SK-N-SH treated with all-trans-retinoic acid at 6 μM for 48 hours (cell line): ENCODE measurements around the gene REXO1.
"Not testable (repeated sequence)": the region's sequence is repeated elsewhere in the genome, so short reads cannot be mapped to it uniquely, and the experiment has no call there.

Source experiments
- ATAC-seq: fragments of 200-7000 bp; cut with Tn5 transposase; 3 replicates; pipeline ENCODE4 v1.9.1; 2020; ENCODE audit warnings: mild to moderate bottlenecking, moderate library complexity
- ARNTL ChIP-seq: fragments of 450-650 bp; formaldehyde crosslinking; IDR thresholded peaks from 2 replicates; pipeline ENCODE4 v1.5.0; 2020; ENCODE audit warnings: low read depth, mild to moderate bottlenecking, moderate library complexity, borderline replicate concordance
- BACH2 ChIP-seq: fragments of 250-450 bp; sonication (Bioruptor Pico); IDR thresholded peaks from 2 replicates; pipeline ENCODE4 v1.9.0; 2021; ENCODE audit warnings: mild to moderate bottlenecking, borderline replicate concordance
- CREB5 ChIP-seq: fragments of 250-450 bp; sonication (Bioruptor Pico); IDR thresholded peaks from 2 replicates; pipeline ENCODE4 v1.5.1; 2020; ENCODE audit warnings: low read depth, mild to moderate bottlenecking, moderate library complexity
- CSDC2 ChIP-seq: fragments of 250-450 bp; sonication (Bioruptor Pico); IDR thresholded peaks from 2 replicates; pipeline ENCODE4 v1.5.0; 2020; ENCODE audit warnings: mild to moderate bottlenecking, moderate library complexity
- CSRNP3 ChIP-seq: fragments of 250-450 bp; sonication (Bioruptor Pico); IDR thresholded peaks from 2 replicates; pipeline ENCODE4 v1.5.1; 2021; ENCODE audit warnings: mild to moderate bottlenecking, moderate library complexity
- ESRRG ChIP-seq: fragments of 250-450 bp; sonication (Bioruptor Pico); IDR thresholded peaks from 2 replicates; pipeline ENCODE4 v1.6.1; 2021; ENCODE audit warnings: mild to moderate bottlenecking
- GLIS3 ChIP-seq: fragments of 250-450 bp; sonication (Bioruptor Pico); IDR thresholded peaks from 2 replicates; pipeline ENCODE4 v1.5.0; 2020; ENCODE audit warnings: mild to moderate bottlenecking, moderate library complexity
- ISL1 ChIP-seq: fragments of 250-450 bp; sonication (Bioruptor Pico); IDR thresholded peaks from 2 replicates; pipeline ENCODE4 v2.1.2; 2022; ENCODE audit warnings: mild to moderate bottlenecking, moderate library complexity
- OSR1 ChIP-seq: fragments of 250-450 bp; sonication (Bioruptor Pico); IDR thresholded peaks from 2 replicates; pipeline ENCODE4 v1.8.0; 2022; ENCODE audit warnings: moderate library complexity, mild to moderate bottlenecking, inconsistent platforms
- POU6F1 ChIP-seq: fragments of 250-450 bp; sonication (Bioruptor Pico); IDR thresholded peaks from 2 replicates; pipeline ENCODE4 v1.8.0; 2021; ENCODE audit warnings: low read depth, mild to moderate bottlenecking, moderate library complexity, borderline replicate concordance
- PPARA ChIP-seq: fragments of 250-450 bp; sonication (Bioruptor Pico); IDR thresholded peaks from 2 replicates; pipeline ENCODE4 v1.5.0; 2020; ENCODE audit warnings: mild to moderate bottlenecking, borderline replicate concordance
- SNAI2 ChIP-seq: fragments of 250-450 bp; sonication (Bioruptor Pico); IDR thresholded peaks from 2 replicates; pipeline ENCODE4 v1.5.0; 2020; ENCODE audit warnings: mild to moderate bottlenecking, moderate library complexity
- TCF4 ChIP-seq: fragments of 250-450 bp; sonication (Bioruptor Pico); IDR thresholded peaks from 2 replicates; pipeline ENCODE4 v1.8.0; 2021; ENCODE audit warnings: mild to moderate bottlenecking, moderate library complexity, borderline replicate concordance
- TOX ChIP-seq: fragments of 250-450 bp; sonication (Bioruptor Pico); IDR thresholded peaks from 2 replicates; pipeline ENCODE4 v1.8.0; 2021; ENCODE audit warnings: mild to moderate bottlenecking, moderate library complexity, borderline replicate concordance
- TSHZ2 ChIP-seq: fragments of 250-450 bp; sonication (Bioruptor Pico); IDR thresholded peaks from 2 replicates; pipeline ENCODE4 v1.5.0; 2020; ENCODE audit warnings: mild to moderate bottlenecking, moderate library complexity
- ZC3H10 ChIP-seq: fragments of 250-450 bp; sonication (Bioruptor Pico); IDR thresholded peaks from 2 replicates; pipeline ENCODE4 v1.5.1; 2021; ENCODE audit warnings: mild to moderate bottlenecking, moderate library complexity
- ZFP3 ChIP-seq: fragments of 250-450 bp; sonication (Bioruptor Pico); IDR thresholded peaks from 2 replicates; pipeline ENCODE4 v1.5.0; 2020; ENCODE audit warnings: mild to moderate bottlenecking, moderate library complexity
- ZFP30 ChIP-seq: fragments of 450-650 bp; formaldehyde crosslinking; IDR thresholded peaks from 2 replicates; pipeline ENCODE4 v1.5.0; 2022; ENCODE audit warnings: mild to moderate bottlenecking, moderate library complexity
- ZNF565 ChIP-seq: fragments of 450-650 bp; formaldehyde crosslinking; conservative IDR thresholded peaks from 2 replicates; pipeline ENCODE4 v1.5.0; 2020; ENCODE audit warnings: low read depth, mild to moderate bottlenecking, moderate library complexity
- ZNF70 ChIP-seq: fragments of 450-650 bp; formaldehyde crosslinking; IDR thresholded peaks from 2 replicates; pipeline ENCODE4 v1.5.0; 2020; ENCODE audit warnings: mild to moderate bottlenecking, moderate library complexity
- ZNF8 ChIP-seq: fragments of 450-650 bp; formaldehyde crosslinking; IDR thresholded peaks from 2 replicates; pipeline ENCODE4 v1.5.0; 2020; ENCODE audit warnings: mild to moderate bottlenecking, moderate library complexity

REXO1 gene

GRCh38 chr19:1882786-1883692 lies 34.8 kb upstream of the REXO1 start:
- TF ChIP-seq TOX (CRISPR knock-in tag), result no peak
- no peak for TF ChIP-seq CSDC2 (CRISPR knock-in tag)
- no peak for TF ChIP-seq ESRRG (CRISPR knock-in tag)
- no peak for TF ChIP-seq CSRNP3 (CRISPR knock-in tag)
- TF ChIP-seq OSR1 (CRISPR knock-in tag), result no peak
- no peak for TF ChIP-seq TCF4 (CRISPR knock-in tag)
- no peak for TF ChIP-seq ZFP30 (CRISPR knock-in tag)
- no peak for ATAC-seq

- no peak for ATAC-seq
Observed at GRCh38 chr19:1882089-1882785, 34.0 kb upstream of the REXO1 start.

GRCh38 chr19:1881393-1882088 lies 33.3 kb upstream of the REXO1 start:
- ATAC-seq, result not testable (repeated sequence)

More at GRCh38 chr19:1882089-1882785, 34.0 kb upstream of the REXO1 start:
- no peak for TF ChIP-seq BACH2
- TF ChIP-seq POU6F1, result no peak
- no peak for TF ChIP-seq ARNTL (CRISPR knock-in tag)
- no peak for TF ChIP-seq ZNF565 (CRISPR knock-in tag)
- no peak for TF ChIP-seq TCF4 (CRISPR knock-in tag)
- TF ChIP-seq GLIS3, result no peak
- TF ChIP-seq ISL1, result no peak
- no peak for TF ChIP-seq CSRNP3 (CRISPR knock-in tag)
- no peak for TF ChIP-seq PPARA (CRISPR knock-in tag)
- TF ChIP-seq ZFP3 (CRISPR knock-in tag), result no peak
- TF ChIP-seq ESRRG (CRISPR knock-in tag), result no peak
- TF ChIP-seq OSR1 (CRISPR knock-in tag), result no peak
- TF ChIP-seq CSDC2 (CRISPR knock-in tag), result no peak
- no peak for TF ChIP-seq ZFP30 (CRISPR knock-in tag)
- TF ChIP-seq ZNF70 (CRISPR knock-in tag), result no peak
- TF ChIP-seq ZNF8, result no peak
- no peak for TF ChIP-seq SNAI2 (CRISPR knock-in tag)
- TF ChIP-seq, all 23 proteins: peak for 0

- ATAC-seq, result no peak
- TF ChIP-seq OSR1 (CRISPR knock-in tag), result no peak
- TF ChIP-seq SNAI2 (CRISPR knock-in tag), result no peak
- no peak for TF ChIP-seq TCF4 (CRISPR knock-in tag)
- TF ChIP-seq ZC3H10 (CRISPR knock-in tag), result no peak
- TF ChIP-seq ZNF8, result no peak
- no peak for TF ChIP-seq ISL1
- no peak for TF ChIP-seq CSDC2 (CRISPR knock-in tag)
- no peak for TF ChIP-seq TSHZ2
- TF ChIP-seq POU6F1, result no peak
- TF ChIP-seq ZFP30 (CRISPR knock-in tag), result no peak
- no peak for TF ChIP-seq CREB5 (CRISPR knock-in tag)
- TF ChIP-seq GLIS3, result no peak
Observed at GRCh38 chr19:1880611-1881392, 32.5 kb upstream of the REXO1 start.
